Right renal cortex interstitium (tissue), 3 donors: ENCODE results near the gene CNTN4. TPM values are rescaled to one million over a fixed set of nuclear protein-coding genes. Genes with fewer than 3 reads are reported as not detected.
"Not testable (repeated sequence)": the region's sequence is repeated elsewhere in the genome, so short reads cannot be mapped to it uniquely, and the experiment has no call there.

Source experiments
- DNase-seq, 3 donors: peaks; one replicate each; pipeline ENCODE4 v3.0.0-alpha.2; 2013; ENCODE audit warnings: low read depth in 3 of 3, low spot score in 2 of 3
- polyA plus RNA-seq, 3 donors: library from polyadenylated mRNA; unstranded; fragments of 120-200 nt; gene quantifications; one replicate each; pipeline ENCODE4 v1.2.1, GENCODE V29; 2013; ENCODE audit not compliant: insufficient read length in 3 of 3

CNTN4 gene
- polyA plus RNA-seq: 10 to 100 TPM; 27.7 to 33.1 (median 28.5) TPM

DNA sequence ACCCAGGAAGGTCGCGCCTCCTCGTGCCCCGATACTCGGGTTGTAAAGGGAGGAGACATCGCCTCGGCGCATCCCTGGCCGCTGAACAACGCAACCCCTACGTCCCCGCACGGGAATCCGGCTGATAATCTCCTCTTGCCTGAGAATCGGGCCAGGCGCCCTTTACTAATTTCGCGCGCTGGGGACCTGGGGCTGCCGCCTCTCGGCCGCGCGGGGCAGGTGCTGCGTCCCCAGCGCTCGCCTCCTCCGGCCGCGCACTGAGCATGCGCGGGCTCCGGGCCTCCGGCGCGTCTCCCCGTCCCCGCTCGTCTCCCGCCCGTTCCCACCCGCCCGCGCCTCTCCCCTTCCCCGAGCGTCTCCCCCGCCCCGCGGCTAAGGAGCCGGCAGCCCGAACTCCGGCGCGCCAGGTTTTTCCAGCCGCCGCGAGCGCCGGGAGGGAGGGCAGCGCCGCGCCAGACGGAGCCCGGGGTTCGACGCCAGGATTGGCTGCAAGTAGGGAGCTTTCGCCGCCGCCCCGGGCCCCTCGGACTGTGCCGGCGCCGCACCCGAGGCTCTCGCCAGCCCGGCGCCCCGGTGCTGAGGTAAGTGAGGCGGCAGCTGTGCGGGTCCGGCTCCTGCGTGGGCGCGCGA is at the start of gene CNTN4:
CNTN4 (plus strand) TSS at position 469 of the 630 bp plus-strand sequence.
- DNase-seq: peak; percentile 62 to 85 (median 81)

DNA sequence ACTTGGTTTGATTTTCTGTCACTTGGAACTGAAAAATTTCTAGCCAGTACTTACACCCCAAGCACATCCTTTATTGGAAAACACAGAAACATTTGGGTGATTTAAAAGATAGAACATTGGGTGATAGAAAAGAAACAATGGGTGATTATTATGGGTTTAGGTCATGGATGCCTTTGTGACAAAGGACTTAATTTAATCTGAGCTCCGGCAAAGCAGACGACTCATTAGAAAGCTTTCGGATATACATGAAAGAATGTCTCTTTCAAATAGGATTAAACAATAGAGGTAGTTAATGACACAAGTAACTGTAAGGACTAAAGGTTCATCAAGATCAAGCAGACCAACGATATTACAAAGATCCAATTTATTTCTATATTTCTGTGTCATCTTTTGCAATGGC is 37.3 kb upstream of the CNTN4 start:
- no peak for DNase-seq

DNA sequence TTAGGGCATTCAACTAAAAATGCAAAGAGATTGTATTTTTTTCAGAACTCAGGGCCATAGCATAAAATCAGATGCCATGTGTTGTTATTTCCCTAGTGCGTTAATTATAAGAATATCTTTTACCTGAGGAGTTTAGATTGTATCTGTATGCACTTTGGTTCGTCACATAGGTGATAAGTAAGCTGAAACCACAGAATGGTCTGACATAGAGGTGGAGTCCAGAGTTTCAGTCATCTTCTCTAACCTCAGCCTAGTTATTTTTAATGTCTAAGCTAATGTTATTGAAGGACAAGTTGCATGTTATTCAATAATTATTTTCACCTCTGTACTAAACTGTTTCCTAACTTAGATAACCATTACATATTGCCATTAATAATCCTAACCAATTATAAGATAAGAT is 27.1 kb upstream of the CNTN4 start:
- no peak for DNase-seq

DNA sequence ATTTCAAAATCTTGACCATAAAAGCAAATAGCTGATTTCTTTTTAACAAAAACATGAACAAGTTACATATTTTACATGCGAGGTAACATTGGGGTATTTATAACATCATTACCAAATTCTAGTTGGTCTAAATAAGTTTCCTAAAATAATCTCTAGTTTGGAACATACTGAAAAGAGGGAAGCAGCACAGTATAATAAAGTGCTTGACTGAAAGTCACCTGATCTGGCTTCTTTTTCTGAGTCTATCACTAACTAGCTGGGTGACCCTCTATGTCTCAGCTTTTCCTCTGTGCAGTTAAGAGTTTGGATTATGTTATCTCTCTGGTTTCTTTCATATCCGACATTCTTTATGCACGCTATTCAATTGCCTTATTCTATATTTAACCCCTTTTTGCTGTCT is 19.8 kb upstream of the CNTN4 start:
- DNase-seq: no peak

DNA sequence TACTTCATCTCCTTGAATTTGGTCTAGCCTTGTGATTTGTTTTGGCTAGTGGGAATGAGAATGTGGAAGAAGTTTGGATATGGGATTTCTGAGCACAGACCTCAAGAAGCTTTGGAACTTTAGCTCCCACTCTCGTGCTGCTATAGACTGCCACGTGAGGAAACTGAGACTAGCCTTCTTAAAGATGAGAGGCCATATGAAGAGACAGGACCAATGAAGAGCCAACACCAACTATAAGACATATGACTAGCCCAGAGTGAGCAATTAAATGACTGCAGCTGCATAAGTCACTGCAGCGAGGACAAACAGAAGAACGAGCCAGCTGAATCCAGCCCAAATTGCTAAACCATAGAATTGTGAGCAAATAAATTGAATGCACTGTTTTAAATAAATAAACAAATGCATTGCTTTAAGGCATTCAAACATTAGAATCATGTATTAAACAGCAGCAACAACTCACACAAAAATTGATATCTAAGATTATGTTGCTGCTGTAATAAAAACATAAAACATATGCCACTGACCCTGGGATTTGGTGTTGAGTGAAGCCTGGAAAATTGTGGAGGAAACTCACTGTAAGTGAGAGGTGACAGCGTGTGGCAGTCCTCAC is 15.7 kb upstream of the CNTN4 start:
- DNase-seq: no peak

DNA sequence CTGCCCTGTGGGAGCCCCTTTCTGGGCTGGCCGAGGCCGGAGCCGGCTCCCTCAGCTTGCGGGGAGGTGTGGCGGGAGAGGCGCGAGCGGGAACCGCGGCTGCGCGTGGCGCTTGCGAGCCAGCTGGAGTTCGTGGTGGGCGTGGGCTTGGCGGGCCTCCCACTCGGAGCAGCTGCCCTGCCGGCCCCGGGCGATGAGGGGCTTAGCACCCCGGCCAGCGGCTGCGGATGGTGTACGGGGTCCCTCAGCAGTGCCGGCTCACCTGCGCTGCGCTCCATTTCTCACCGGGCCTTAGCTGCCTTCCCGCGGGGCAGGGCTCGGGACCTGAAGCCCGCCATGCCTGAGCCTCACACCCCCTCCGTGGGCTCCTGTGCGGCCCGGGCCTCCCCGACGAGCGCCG is 15.1 kb upstream of the CNTN4 start:
- DNase-seq: not testable (repeated sequence)

DNA sequence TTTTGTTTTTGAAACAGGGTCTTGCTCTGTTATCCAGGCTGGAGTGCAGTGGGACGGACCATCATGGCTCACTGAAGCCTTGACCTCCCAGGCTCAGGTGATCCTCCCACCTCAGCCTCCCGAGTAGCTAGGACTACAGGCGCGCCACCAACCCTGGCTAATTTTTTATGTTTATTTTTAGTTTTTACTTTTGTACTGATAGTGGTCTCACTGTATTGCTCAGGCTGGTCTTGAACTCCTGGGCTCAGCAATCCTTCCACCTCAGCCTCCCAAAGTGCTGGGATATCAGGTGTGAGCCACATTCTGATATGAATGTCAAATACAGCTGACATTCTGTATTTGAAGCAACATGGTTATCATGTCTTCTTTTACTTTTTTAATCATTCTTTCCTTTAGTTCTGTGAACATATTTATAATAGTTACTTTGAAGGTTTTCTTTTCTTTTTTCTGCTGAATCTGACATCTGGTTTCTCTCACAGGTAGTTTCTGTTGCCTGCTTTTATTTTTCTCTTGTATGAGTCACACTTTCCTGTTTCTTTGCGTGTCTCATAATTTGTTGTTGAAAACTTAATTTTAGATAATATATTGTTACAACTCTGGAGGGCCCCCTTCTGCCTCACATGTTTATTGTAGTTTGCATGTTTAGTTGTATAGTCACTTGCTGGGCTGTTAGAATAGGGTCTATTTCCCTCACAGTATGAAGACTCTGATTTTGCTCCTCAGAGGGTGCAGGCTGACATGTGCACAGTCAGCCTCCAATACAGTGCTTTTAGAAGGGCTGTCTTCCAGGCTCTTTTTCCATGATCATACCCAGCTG is 8.4 kb upstream of the CNTN4 start:
- no peak for DNase-seq

DNA sequence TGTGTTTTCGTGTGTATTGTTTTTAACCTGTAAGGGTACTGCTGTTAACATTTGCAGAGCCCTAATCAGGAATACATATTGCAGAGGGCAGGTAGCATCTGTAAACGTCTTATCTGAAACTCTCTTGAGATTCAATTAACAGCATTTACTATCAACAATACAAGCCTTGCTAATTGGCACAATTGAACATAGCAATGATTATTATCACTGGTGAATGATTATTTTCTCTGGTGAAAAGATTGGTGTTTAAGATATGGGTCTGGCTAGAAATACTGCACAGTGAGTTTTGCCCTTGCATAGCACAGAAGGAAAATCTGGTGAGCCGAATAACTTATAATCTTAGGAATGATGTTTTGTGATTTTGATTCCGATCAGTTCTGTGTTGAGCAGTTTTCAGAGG is 5.9 kb upstream of the CNTN4 start:
- DNase-seq: no peak

DNA sequence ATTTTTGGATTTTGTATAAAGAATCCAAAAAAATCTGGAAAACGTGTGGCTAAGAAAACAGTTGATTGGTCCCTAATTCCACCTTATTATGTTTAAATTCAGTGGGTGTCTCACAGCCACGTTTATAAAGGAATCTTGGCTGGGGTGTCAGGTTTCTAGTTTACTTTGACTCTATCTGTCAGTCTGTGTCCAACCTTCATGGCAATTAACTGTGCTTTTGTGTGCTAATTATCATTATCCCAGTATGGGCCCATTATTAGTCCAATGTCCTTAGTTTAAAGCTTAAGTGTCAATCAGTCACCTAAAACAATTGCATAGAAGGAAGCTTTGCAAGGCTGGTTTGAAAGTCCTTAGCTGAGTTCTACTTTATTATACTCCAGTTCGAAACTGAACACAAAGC is 3.7 kb upstream of the CNTN4 start:
- no peak for DNase-seq

DNA sequence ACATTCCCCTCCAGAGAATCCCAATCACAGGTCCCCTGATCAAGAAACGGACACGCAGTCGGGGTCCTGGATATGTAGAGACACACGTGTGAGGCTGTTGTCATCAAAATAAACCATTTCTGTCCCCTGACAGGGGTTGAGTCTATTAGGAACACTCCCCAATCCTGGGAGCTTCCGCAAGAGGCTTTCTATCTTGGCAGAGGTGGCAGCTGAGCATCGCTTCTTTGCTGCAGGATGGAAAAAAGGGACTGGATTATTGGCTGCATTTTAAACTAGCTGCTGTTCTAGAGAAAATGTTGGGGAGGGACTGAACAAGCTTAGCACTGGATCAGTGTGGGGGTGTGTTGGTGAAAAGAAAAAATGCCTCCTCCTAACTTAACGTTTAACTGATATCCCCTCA is 2.5 kb upstream of the CNTN4 start:
- no peak for DNase-seq

DNA sequence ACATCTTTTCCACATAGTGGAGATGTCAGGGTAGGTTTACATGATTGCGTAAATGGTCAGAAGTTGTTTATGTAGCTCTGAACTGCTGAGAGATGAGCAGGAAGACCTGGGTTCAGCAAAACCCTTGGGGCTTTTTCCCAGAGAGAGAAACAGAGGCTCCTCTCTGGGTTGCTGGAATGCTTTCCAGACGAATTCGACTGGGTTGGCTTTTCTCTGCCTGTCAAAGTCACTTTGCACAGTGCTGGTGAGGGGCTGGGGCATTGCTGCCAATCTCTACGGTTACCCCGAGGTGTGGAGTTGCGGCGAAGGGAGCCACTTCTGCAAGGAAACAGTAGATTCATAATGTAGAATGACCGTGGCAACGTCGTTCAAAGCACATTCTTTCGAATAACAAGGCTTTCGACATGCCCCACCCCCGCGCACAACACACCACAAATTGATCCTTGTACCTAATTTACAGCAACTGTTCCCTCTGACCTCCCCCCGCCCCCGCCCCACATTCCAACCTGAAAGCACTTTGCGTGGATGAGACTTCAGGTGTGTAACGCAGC is 950 bp upstream of the CNTN4 start:
- DNase-seq: no peak

DNA sequence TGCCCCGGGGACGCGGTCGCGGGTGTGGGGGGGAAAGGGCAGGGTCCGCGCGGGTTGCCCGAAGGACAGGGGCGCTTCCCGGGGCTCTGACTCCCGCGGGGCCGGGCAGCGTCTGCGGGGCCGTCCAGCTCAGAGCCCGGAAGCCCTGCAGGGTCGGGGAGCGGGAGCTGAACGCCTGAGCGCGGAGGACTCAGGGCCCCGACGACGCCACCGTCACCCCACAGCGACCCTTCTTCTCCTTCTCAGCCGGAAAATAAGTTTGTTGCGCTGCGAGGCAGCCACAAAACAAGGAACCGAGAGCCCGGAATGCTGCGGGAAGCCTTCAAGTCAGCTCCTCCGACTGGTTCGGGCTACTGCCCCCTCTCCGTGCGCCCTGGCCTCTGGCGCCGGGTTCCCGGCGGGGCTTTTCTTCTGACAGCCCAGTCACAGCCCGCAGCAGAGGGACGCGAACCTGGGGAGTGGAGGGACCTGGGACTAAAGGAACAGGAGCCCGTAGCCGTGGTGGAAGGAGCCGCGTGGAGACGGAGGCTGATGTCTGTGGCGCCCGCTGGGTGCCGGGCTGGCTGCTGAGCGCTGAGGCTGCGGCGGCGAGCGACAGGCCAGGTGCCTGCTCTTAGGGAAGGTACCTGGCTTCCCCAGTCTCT is 484 bp downstream of the CNTN4 start:
- DNase-seq: peak; percentile 25 to 45 (median 42)

DNA sequence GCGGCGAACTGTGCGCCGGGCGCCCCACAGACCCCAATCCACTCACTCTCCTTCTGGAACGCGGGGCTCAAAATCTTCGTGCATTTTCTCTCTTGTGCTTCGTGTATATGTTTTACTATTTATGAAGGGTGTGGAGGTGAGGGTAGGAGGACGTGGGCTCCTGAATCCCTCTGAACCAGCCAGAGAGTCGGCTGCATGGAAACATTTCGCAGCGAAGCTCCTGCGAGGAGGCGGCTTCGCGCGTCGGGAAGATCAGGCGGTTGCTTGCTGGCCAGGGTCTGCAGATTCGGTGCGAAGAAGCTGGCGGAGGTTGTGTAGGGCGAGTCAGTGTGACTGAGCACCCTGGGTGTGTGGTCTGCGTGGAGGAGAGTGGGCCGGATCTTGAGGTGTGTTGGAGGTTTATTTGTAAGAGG is 1.1 kb downstream of the CNTN4 start:
- DNase-seq: no peak

DNA sequence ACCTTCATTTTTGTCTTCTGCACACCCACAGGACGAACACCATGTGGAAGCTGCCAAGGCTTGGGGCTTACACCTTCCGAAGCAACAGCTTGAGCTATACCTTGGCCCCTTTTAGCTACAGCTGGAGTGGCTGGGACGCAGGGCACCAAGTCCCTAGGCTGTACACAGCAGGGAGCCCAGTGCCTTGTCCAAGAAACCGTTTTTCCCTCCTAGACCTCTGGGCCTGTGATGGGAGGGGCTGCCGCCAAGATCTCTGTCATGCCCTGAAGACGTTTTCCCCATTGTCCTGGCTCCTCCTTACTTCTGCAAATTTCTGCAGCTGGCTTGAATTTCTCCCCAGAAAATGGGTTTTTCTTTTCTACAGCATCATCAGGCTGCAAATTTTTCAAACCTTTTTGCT is 7.8 kb downstream of the CNTN4 start:
- DNase-seq: no peak

DNA sequence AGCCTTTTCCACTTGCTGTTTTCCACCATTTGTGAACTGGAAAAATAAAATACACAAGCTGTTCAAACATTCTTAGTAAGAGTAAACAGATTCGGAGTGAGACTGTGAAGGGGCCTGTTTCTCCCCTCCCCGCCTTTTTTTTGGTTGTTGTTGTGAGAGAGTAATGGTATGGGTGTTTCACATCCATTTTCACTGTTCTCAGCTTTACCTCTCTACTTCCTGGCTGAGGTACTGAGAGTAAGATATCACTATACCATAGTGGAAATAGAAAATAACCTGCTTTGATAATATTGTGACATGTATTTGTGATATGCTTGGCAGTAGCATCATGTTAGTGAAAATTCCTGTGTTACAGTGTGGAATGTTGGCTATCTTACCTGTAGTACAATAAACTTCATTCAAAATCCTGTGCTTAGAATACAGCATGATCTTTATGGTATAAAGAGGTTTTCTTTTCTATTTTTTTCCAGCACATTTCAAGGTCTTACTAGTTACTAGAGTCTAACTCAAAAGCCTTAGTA is 12.0 kb downstream of the CNTN4 start:
- DNase-seq: no peak

DNA sequence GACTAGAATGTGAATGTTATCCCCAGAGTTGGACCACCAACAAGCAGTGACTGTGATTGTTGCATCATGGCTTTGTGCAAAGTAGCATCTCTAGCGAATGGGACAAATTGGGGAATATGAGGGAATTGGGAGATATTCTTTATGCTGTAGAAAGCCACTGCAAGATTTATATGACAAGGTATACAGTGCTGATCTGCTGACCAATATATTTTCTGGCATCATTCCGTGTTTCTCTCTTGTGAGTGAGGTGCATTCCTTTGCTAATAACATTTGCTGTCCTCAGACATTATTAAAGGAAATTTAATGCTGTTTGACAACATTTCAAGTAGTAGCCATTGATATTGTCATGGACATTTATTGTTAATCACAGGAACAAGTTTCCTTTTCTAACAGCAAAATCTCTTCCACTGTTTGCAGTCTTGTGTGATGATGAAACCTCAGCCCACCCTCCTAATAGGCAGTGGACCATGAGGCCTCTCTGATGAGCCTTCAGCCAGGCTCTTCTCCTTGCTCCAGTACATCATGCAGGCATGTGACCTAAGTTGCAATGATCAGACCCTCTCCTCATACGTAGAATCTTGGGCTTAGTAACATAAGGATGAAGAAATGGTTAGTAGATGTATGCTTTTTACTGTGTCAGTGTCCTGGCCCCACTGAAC is 16.1 kb downstream of the CNTN4 start:
- no peak for DNase-seq

DNA sequence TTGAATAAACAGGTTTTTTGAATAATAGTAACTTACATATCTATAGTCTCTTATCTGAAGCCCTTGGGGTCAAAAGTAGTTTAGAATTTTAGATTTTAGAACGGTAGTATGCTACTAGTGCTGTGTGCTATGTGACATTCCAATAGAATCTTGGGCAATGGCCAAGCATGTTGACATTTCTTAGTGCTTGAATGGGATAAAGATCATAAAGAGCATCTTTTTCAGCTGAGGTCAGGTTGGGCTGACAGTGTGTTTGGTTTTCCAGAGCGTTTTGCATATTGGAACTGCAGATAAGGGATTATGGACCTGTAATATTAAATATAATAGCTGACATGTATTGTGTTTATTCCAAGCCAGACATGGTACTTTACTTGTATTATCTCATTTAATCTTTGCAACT is 32.1 kb downstream of the CNTN4 start:
- no peak for DNase-seq

DNA sequence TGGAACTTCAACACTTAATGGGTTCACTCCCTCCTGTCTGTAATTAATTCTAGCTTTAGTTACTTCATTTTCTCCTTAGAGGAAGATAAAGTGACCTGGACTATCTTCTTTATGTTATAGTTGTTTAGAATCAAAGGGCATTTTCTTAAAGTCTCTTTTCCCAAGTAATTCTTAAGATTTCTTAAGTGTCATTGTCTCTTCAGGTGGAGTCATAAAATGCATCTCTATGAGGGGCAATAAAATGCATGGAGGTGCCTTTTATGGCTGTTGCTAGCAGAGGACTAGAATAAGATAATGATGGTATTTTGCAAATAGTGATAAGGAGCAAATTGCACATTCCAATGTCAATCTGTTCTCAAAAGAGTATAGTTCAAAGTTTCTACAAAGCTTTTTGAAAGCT is 34.5 kb downstream of the CNTN4 start:
- DNase-seq: no peak

DNA sequence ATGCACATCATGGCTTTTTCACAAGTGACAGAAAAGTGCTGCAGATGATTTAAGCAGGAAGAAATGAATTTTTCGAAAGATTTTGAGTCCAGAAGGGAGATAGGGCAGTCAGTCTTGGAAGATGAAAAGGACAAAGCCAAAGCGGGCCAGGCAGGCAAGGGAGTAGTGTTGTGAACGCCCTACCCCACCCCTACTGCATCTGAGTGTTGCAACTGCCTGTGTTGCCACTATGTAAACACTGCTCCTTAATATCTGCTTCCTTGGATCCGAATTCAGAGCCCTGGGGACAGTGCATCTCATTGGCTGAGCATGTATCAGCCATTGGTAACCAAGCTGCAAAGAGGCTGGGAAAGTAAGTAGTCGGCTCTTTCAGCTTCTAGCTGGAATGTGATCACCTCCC is 39.0 kb downstream of the CNTN4 start:
- DNase-seq: no peak

DNA sequence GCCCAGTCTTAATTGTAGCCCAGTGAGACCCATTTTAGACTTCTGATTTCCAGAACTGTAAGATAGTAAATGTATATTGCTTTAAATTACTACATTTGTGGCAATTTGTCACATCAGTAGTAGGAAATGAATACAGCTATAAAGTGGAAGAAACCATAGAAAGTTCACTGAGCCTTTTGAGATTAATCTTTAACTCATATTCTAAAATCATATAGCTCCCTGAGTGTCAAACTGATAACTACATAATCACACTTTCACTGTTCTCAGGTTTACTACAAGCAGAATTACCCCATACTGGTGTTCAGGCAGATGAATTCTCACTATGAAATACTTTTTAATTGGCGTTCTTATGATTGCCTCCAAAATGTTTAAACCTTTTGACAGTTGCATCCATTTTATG is 42.8 kb downstream of the CNTN4 start:
- no peak for DNase-seq
